Endothelial cell (in vitro differentiated cells): Measurements from ENCODE around the gene NDRG3. TPM values are rescaled to one million over a fixed set of nuclear protein-coding genes. Genes with fewer than 3 reads are reported as not detected.

Experiments
- DNase-seq: peaks from one replicate; pipeline ENCODE4 v3.0.0; 2021; ENCODE audit warnings: low spot score
- H3K27ac Mint-ChIP-seq: one replicate; pipeline ENCODE4 v1.8.0; 2021; ENCODE audit warnings: mixed read lengths, inconsistent platforms; ENCODE audit not compliant: unreplicated experiment
- H3K27me3 Mint-ChIP-seq: one replicate; pipeline ENCODE4 v1.8.0; 2021; ENCODE audit warnings: mild to moderate bottlenecking, moderate library complexity, mixed read lengths, inconsistent platforms; ENCODE audit not compliant: unreplicated experiment
- H3K36me3 Mint-ChIP-seq: one replicate; pipeline ENCODE4 v1.8.0; 2021; ENCODE audit warnings: mild to moderate bottlenecking, low read depth, mixed read lengths, inconsistent platforms; ENCODE audit not compliant: unreplicated experiment
- H3K4me1 Mint-ChIP-seq: one replicate; pipeline ENCODE4 v1.8.0; 2021; ENCODE audit warnings: mild to moderate bottlenecking, mixed read lengths, inconsistent platforms; ENCODE audit not compliant: unreplicated experiment
- H3K4me3 Mint-ChIP-seq: one replicate; pipeline ENCODE4 v1.8.0; 2021; ENCODE audit warnings: mild to moderate bottlenecking, mixed read lengths, inconsistent platforms; ENCODE audit not compliant: unreplicated experiment
- H3K9me3 Mint-ChIP-seq: one replicate; pipeline ENCODE4 v1.8.0; 2021; ENCODE audit warnings: mixed read lengths, inconsistent platforms; ENCODE audit not compliant: unreplicated experiment
- CTCF ChIP-seq: fragments of 200-600 bp; sonication (generic); IDR thresholded peaks from one replicate; pipeline ENCODE4 v1.5.0; 2021; ENCODE audit warnings: antibody characterized with exemption; ENCODE audit not compliant: unreplicated experiment
- total RNA-seq: library from RNA; stranded (reverse); fragmentation: NEBNext Ultra II Directional; extraction: Animal tissue kit (Norgen Biotek cat#: 25700); gene quantifications from one replicate; pipeline ENCODE4 v1.2.1, GENCODE V29; 2021; ENCODE audit not compliant: unreplicated experiment

The NDRG3 gene
- total RNA-seq, 1 donor from 2014 or later = 14.2 TPM

- Mint-ChIP-seq H3K4me1 (peaks cover 25% of the 10 kb centered on the region), H3K4me3 (peak overlapping the region; percentile 71), H3K27me3 (peaks cover 8% of the 10 kb centered on the region), H3K27ac (no peak overlapping the region), H3K36me3 (no peaks in the 10 kb centered on the region), H3K9me3 (no peaks in the 10 kb centered on the region)
- no peak for TF ChIP-seq CTCF
- no peak for DNase-seq
These were observed 29.9 kb upstream of the NDRG3 start for GRCh38 chr20:36775826-36776225.

DNA sequence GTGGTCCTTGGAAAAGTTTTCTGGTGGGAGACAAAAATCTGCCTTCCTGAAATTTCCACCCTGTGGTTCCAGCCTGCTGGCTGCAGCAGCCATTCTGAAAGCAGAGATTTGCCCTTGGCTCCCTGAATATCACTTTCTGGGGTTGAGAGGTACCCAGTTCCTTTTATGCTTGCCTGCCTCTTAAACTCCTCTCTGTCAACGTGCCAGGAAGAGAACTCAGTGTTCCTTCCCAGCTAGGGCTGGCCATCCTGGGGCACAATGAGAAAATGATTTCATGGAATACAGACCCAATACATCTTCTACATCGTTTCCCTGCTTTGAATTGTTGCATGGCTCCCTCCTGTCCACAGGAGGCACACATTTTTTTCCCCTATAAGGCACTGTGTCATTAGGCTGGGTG is 29.3 kb upstream of the NDRG3 start:
- no peak for TF ChIP-seq CTCF
- DNase-seq = no peak
- Mint-ChIP-seq H3K27ac (peak overlapping the region; percentile 44), H3K36me3 (no peaks in the 10 kb centered on the region), H3K27me3 (peaks cover 8% of the 10 kb centered on the region), H3K9me3 (no peaks in the 10 kb centered on the region), H3K4me1 (peaks cover 22% of the 10 kb centered on the region), H3K4me3 (peak overlapping the region; percentile 96)

GRCh38 chr20:36773597-36774390 is 27.9 kb upstream of the NDRG3 start, which contains the start of gene DSN1:
TSS of gene DSN1 (minus strand) at chr20:36773763. CDS start at chr20:36771458, 2,305 bp downstream.
- Mint-ChIP-seq H3K4me3 (peak within 1 kb of the TSS; percentile 96), H3K9me3 (no peaks in the 10 kb centered on the region), H3K36me3 (no peaks in the 10 kb centered on the region), H3K27me3 (peaks cover 9% of the 10 kb centered on the region), H3K27ac (peak within 1 kb of the TSS; percentile 96), H3K4me1 (peaks cover 10% of the 10 kb centered on the region)
- peak; percentile 99 for DNase-seq
- TF ChIP-seq CTCF = peak; percentile 81

GRCh38 chr20:36773107-36773596 is 27.3 kb upstream of the NDRG3 start:
- no peak for DNase-seq
- H3K4me3 Mint-ChIP-seq = peak overlapping the region; percentile 96
- H3K4me1 Mint-ChIP-seq = peaks cover 10% of the 10 kb centered on the region
- H3K36me3 Mint-ChIP-seq = no peaks in the 10 kb centered on the region
- TF ChIP-seq CTCF = no peak
- H3K27me3 Mint-ChIP-seq = peaks cover 9% of the 10 kb centered on the region
- H3K27ac Mint-ChIP-seq = peak overlapping the region; percentile 6
- H3K9me3 Mint-ChIP-seq = no peaks in the 10 kb centered on the region

DNA sequence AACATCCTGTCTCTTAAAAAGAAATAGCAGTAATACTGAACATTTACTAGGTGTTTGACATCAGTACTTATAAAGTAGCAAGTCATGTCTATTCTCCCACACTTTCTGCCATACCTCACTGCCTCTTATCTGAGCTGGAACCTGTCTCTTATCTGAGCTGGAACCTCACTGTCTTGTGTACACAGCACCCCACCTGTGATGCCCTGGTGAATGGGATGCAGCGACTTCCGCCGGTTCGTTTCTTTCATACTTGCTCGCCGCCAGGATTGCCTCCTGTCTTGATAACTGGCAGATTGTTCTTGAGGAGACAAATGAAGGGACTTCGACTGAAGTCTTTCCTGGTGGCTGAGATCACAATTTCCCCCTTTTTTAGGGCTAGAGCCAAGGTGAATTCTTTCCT is 24.8 kb upstream of the NDRG3 start:
- no peaks in the 10 kb centered on the region for H3K36me3 Mint-ChIP-seq
- no peak for TF ChIP-seq CTCF
- H3K9me3 Mint-ChIP-seq = no peaks in the 10 kb centered on the region
- peaks cover 9% of the 10 kb centered on the region for H3K27me3 Mint-ChIP-seq
- no peak for DNase-seq
- peaks cover 10% of the 10 kb centered on the region for H3K4me1 Mint-ChIP-seq
- H3K27ac Mint-ChIP-seq = no peak overlapping the region
- H3K4me3 Mint-ChIP-seq = no peak overlapping the region
